ENCODE data around the gene FAM81A.
"Not testable (repeated sequence)": the region's sequence is repeated elsewhere in the genome, so short reads cannot be mapped to it uniquely, and the experiment has no call there.

The FAM81A gene

DNA sequence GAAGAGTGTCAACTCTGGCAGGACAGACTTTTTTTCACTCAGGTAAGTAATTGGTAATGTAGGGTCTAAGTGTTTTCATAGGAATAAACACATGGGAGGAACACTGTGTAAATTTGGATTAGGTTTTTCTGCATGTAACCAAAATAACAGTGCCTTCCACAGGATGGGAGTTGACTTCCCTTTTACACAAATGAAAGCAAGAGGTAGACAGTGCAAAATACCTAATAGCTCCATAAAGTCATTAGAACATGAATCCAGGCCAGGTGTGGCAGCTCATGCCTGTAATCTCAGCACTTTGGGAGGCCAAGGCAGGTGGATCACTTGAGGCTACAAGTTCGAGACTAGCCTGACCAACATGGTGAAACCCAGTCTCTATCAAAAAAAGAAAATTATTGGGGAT lies 39.8 kb upstream of the FAM81A start:
- TF ChIP-seq, protein P1, sequence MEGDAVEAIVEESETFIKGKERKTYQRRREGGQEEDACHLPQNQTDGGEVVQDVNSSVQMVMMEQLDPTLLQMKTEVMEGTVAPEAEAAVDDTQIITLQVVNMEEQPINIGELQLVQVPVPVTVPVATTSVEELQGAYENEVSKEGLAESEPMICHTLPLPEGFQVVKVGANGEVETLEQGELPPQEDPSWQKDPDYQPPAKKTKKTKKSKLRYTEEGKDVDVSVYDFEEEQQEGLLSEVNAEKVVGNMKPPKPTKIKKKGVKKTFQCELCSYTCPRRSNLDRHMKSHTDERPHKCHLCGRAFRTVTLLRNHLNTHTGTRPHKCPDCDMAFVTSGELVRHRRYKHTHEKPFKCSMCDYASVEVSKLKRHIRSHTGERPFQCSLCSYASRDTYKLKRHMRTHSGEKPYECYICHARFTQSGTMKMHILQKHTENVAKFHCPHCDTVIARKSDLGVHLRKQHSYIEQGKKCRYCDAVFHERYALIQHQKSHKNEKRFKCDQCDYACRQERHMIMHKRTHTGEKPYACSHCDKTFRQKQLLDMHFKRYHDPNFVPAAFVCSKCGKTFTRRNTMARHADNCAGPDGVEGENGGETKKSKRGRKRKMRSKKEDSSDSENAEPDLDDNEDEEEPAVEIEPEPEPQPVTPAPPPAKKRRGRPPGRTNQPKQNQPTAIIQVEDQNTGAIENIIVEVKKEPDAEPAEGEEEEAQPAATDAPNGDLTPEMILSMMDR (IDR thresholded peaks at IDR 0.05; ENCODE audit: borderline replicate concordance, control extremely low read depth, extremely low read depth, insufficient read depth, missing control alignments) = no peak
- DNase-seq (ENCODE audit: low spot score) = no peak
- in situ Hi-C loops (cut with MboI; ENCODE audit: low sequenced_read_pairs, unreplicated experiment) = no loop called here

DNA sequence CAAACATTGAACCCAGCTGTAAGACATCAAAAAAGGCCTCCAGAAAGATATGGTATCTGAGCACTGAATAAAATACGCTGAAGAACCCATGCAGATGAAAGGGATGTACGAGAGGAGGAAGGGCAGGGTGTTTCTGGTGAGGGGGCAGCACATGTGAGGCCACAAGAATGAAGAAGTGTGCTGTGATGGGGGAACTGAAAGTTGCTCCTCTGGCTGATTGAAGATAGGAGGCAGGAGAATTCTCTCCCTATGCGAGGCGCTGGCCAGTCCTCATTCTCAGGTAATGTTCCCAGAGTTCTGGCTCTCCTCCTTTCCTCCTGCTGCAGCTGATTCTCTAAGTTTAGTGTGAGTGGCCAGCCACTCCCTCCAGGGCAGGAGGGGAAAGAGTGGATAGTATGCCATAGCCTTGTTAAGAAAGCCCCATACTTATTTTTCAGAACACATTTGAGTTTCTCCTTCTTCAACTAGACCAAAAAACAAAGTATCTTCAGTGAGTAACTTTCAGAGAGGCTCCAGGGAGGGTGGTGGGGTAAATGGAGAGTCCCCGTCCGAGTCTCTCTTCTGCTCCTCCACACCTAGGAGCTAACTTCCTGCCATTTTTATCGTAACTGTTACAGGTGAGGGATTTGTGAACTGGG lies 38.4 kb upstream of the FAM81A start:
- DNase-seq (ENCODE audit: low spot score) = peak; percentile 68
- in situ Hi-C loops (cut with MboI; ENCODE audit: low sequenced_read_pairs, unreplicated experiment) = no loop called here

DNA sequence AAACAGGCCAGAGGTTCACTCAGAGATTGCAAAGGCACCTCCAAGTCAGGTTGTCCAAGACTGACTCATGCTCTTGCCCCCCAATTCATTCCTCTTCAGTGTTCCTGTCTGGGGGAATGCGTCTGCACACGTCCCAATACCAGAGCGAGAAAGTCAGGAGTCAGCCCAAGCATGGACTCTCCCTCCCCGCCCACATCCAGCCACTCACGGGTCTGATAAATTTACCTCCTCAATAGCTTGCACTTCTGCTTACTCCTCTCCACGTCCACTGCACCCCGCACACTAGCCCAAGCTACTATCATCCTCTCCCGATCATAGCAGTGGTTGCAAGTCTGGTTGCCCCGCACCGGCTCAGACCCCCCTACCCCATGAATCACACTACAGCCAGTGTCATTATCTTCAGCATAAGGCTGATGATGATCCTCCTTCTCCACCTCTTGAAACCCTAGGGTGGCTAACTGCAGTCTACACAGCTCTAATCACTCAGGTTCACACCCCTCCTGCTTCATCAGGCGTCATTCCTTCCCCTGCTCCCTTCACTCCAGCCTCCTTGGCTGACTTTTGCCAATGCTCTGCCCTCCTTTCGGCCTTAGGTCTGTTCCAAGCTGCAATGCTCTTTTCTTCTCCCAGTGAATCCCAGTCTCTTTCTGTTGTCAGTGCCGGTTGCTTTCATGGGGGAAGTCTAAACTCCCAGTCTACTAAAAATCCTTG lies 37.7 kb upstream of the FAM81A start:
- no peak for DNase-seq (ENCODE audit: low spot score)
- TF ChIP-seq, protein P1 (IDR thresholded peaks at IDR 0.05; ENCODE audit: borderline replicate concordance, control extremely low read depth, extremely low read depth, insufficient read depth, missing control alignments) = no peak
- in situ Hi-C loops (cut with MboI; ENCODE audit: low sequenced_read_pairs, unreplicated experiment) = no loop called here

More for the DNA sequence above, 38.4 kb upstream of the FAM81A start:
- TF ChIP-seq, protein P1 (IDR thresholded peaks at IDR 0.05; ENCODE audit: borderline replicate concordance, control extremely low read depth, extremely low read depth, insufficient read depth, missing control alignments) = no peak

DNA sequence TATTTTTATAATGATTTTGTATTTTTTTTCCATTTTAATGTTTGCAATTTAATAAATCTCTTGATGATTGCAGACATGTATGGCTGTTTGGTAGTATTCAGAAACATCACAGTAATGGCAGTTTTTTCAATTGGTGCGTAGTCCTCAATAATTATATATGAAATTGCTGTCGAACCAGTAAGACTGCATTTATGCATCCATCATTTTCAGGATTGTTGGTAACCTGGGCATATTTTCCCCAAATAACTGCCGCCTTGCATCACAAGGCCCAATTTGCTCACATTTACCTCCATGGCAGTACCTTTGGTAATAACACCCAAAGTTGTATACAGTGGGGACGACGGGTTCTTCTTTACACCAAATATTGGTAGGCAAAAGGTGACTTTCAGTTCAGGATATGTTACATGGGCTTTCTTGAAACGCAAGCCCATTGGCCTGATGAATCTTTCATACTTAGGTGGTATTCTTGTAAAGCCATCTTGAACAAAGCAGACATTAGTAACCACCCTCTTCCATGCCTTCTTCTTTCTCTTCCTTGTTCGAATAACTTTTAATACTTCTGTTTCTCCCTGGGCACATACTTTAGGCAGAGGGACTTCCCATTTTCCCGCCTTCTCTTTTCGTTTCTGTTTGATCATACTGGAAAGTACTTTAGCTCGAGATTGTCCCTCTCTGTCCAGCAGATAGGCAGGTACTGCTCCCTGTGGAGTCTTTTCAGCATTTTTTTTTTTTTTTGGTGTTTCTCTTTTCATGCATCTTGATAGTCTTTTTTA lies 36.7 kb upstream of the FAM81A start:
- in situ Hi-C loops (cut with MboI; ENCODE audit: low sequenced_read_pairs, unreplicated experiment); DNase-seq (ENCODE audit: low spot score): not testable (repeated sequence)

DNA sequence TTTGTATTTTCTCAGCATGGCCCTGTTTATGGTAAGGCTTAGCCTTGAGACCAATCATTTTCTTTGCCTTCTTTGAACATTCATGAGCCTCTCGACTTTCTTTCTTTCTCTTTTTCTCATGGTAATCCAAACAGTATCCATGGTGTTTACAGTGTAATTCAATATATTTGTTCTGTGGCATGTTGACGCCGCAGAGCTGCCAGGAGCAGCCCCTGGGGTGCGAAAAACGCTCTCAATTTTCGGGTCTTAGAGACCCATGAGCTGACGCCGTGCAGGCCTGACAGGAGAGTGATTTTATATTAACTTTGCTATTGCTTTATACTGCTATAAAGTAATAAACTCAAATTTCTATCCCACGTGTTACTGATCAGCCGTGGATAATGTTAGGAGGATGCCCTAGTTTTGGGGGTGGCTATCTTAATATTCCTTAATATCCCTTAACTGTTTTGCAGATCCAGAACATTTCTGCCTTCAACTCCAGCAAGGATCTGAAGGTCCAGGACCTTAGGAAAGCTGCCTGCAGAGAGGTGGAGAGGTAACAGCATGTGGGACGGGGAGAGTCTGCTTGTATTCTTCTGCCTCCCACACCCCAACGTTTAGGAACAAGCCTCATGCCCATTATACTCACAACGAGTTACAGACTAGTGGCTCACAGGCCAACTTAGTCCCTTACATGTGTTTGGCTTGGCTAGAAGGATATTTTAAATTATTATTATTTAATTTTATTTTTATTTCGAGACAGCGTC lies 36.0 kb upstream of the FAM81A start:
- in situ Hi-C loops (cut with MboI; ENCODE audit: low sequenced_read_pairs, unreplicated experiment) = no loop called here
- DNase-seq (ENCODE audit: low spot score) = no peak
- TF ChIP-seq, protein P1 (IDR thresholded peaks at IDR 0.05; ENCODE audit: borderline replicate concordance, control extremely low read depth, extremely low read depth, insufficient read depth, missing control alignments) = no peak

DNA sequence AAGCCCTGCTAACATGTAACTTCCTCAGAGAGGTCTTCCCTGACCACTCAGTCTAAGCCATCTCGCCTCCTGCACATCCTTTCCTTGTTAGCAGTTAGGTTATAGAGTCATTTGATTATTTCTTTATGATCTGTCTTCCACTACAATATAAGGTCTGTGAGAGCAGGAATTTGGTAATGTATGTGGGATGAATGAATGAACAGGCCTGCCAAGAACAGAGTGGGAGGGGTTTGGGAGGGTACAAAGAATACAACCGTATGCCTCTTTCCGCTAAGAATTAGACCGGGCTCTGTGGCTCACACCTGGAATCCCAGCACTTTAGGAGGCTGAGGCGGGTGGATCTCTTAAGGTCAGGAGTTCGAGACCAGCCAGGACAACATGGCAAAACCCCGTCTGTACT lies 32.9 kb upstream of the FAM81A start:
- TF ChIP-seq, protein P1 (IDR thresholded peaks at IDR 0.05; ENCODE audit: borderline replicate concordance, control extremely low read depth, extremely low read depth, insufficient read depth, missing control alignments) = no peak
- DNase-seq (ENCODE audit: low spot score) = no peak
- in situ Hi-C loops (cut with MboI; ENCODE audit: low sequenced_read_pairs, unreplicated experiment) = no loop called here
